ENCODE measurements around the gene PFKL. TPM values are rescaled to one million over a fixed set of nuclear protein-coding genes. Genes with fewer than 3 reads are reported as not detected.

PFKL gene
- total RNA-seq: 125 and 135 TPM in 2 replicates
- polyA plus RNA-seq: 54.8 and 59.8 TPM in 2 replicates
- polyA plus RNA-seq (2012): 91.4 and 105 TPM in 2 replicates
- 71.0 and 95.9 TPM in 2 replicates for polyA minus RNA-seq (ENCODE audit: low replicate concordance)

DNA sequence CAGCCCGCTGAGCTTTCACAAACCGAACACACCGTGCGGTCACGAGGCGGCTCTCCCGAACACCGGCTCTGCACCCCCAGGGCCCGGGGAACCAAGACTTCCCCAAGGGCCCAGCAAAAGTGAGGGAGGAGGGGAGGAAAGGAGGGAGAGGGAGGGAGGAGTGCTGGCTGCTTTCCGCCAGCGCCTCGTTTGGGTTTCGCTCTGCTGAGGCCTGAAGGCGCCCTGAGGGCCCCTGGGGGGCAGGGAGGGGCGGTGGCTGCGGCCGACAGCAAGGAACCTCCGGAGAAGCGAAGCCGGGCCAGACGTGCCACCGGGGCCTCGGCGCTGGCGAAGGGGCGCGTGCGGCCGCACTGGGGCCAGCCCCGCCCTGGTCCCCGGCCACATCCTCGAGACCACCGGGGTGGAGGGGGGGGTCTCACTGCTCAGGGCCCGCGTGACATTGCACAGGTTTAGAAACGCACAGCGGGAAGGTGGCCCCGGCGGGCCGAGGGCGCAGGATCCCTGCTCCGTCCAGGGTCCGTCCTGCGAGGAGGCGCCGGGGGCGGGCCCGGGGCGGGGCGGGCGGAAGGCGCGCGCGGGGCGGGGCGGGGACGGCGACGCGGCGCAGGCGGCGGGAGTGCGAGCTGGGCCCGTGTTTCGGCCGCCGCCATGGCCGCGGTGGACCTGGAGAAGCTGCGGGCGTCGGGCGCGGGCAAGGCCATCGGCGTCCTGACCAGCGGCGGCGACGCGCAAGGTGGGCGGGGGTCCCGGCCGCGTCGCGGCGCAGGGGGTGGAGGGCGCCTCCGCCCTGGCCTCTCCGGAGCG is at the start of gene PFKL:
Gene PFKL, plus strand, starts transcription at position 596 of the 804 bp plus-strand sequence. Its CDS starts 53 bp downstream, at position 649.
- Histone ChIP-seq H3K4me2 (ENCODE audit: extremely low read depth, insufficient read depth, low read length) (peak within 1 kb of the TSS; percentile 92), H3K4me1 (ENCODE audit: control insufficient read depth, extremely low read depth, insufficient read depth, low read length) (peaks cover 5% of the 10 kb centered on the region), H2AFZ (ENCODE audit: low read length) (peak within 1 kb of the TSS; percentile 53), H3K9ac (ENCODE audit: insufficient read depth, low read length) (peak within 1 kb of the TSS; percentile 73), H3K79me2 (ENCODE audit: control insufficient read depth, insufficient read depth, low read length) (peaks cover 21% of the 10 kb centered on the region), H3K36me3 (ENCODE audit: control insufficient read depth, insufficient read depth, low read length) (no peaks in the 10 kb centered on the region), H4K20me1 (ENCODE audit: control insufficient read depth, extremely low read depth, insufficient read depth, low read length) (no peaks in the 10 kb centered on the region), H3K27ac (ENCODE audit: insufficient read depth, low read length) (peak within 1 kb of the TSS; percentile 73), H3K4me3 (replicated peaks in 1 of 4; ENCODE audit: control extremely low read depth in 1 of 4, insufficient read depth in 1 of 4, low read depth in 3 of 4, low read length in 4 of 4) (peak within 1 kb of the TSS; percentile 57 to 75 (median 62)), H3K9me3 (ENCODE audit: control insufficient read depth, insufficient read depth, low read depth, low read length) (no peaks in the 10 kb centered on the region), H3K27me3 (ENCODE audit: control insufficient read depth, insufficient read depth, low read length) (no peaks in the 10 kb centered on the region)
- peak; percentile 36 to 54 for DNase-seq (ENCODE audit: low read depth in 2 of 2)
- no peak for TF ChIP-seq EZH2 (IDR thresholded peaks at IDR 0.05; ENCODE audit: low read length, missing control alignments)
- TF ChIP-seq, protein P1, sequence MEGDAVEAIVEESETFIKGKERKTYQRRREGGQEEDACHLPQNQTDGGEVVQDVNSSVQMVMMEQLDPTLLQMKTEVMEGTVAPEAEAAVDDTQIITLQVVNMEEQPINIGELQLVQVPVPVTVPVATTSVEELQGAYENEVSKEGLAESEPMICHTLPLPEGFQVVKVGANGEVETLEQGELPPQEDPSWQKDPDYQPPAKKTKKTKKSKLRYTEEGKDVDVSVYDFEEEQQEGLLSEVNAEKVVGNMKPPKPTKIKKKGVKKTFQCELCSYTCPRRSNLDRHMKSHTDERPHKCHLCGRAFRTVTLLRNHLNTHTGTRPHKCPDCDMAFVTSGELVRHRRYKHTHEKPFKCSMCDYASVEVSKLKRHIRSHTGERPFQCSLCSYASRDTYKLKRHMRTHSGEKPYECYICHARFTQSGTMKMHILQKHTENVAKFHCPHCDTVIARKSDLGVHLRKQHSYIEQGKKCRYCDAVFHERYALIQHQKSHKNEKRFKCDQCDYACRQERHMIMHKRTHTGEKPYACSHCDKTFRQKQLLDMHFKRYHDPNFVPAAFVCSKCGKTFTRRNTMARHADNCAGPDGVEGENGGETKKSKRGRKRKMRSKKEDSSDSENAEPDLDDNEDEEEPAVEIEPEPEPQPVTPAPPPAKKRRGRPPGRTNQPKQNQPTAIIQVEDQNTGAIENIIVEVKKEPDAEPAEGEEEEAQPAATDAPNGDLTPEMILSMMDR (conservative IDR thresholded peaks at IDR 0.05 in 1 of 2, IDR thresholded peaks at IDR 0.05 in 1 of 2; ENCODE audit: low read depth in 1 of 2, low read length in 2 of 2): no peak

DNA sequence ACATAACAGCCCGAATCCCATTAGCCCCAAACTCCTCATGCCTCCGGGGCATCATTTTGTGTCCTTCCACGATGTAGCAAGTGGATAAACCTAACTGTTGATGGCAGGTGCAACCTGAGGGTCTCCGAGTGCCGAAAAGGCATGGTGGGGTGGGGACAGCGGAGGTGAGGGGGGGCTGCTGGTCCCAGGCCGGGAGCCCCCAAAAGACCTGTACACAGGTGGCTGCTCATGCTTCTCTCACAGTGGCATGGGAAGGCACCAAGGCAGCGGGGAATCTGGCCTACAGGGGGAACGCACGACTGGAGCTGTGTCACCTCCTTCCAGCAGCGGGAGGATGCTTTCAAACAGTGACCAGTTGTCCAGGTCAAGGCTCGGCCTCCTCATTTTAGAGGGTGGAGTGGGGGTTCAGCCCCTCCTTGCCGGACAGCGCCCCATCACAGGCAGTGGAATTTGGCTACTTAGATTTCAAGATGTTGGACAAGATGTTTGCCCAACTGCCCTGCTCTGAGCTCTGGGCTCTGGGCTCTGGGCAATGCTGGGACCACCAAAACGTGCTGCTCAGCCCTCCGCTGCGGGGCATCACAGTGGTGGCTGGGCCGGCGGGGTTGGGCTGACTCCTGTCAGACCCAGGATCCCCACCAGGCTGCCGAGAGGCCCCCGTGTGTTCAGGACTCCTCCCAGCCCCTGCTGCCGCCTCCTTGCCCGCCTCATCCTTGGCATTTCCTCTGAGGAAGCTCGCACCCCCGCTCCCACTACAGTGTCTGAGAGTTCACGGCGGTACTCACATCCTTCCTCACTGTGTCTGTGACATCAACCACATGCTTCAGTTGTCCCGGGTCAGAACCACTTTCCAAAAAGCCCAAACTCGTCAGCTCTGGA is 45.8 kb upstream of the PFKL start:
- no peaks in the 10 kb centered on the region for H4K20me1 ChIP-seq (ENCODE audit: control insufficient read depth, extremely low read depth, insufficient read depth, low read length)
- TF ChIP-seq, protein P1 (conservative IDR thresholded peaks at IDR 0.05 in 1 of 2, IDR thresholded peaks at IDR 0.05 in 1 of 2; ENCODE audit: low read depth in 1 of 2, low read length in 2 of 2): no peak
- no peak for TF ChIP-seq EZH2 (IDR thresholded peaks at IDR 0.05; ENCODE audit: low read length, missing control alignments)
- DNase-seq (ENCODE audit: low read depth in 2 of 2): no peak
- H3K4me1 ChIP-seq (ENCODE audit: control insufficient read depth, extremely low read depth, insufficient read depth, low read length): no peaks in the 10 kb centered on the region
- H3K4me3 ChIP-seq (replicated peaks in 1 of 4; ENCODE audit: control extremely low read depth in 1 of 4, insufficient read depth in 1 of 4, low read depth in 3 of 4, low read length in 4 of 4): no peak overlapping the region
- no peak overlapping the region for H3K4me2 ChIP-seq (ENCODE audit: extremely low read depth, insufficient read depth, low read length)
- no peak overlapping the region for H3K9ac ChIP-seq (ENCODE audit: insufficient read depth, low read length)
- peaks cover 2% of the 10 kb centered on the region for H3K27me3 ChIP-seq (ENCODE audit: control insufficient read depth, insufficient read depth, low read length)
- no peaks in the 10 kb centered on the region for H3K9me3 ChIP-seq (ENCODE audit: control insufficient read depth, insufficient read depth, low read depth, low read length)
- H3K27ac ChIP-seq (ENCODE audit: insufficient read depth, low read length): no peak overlapping the region
- H3K36me3 ChIP-seq (ENCODE audit: control insufficient read depth, insufficient read depth, low read length): no peaks in the 10 kb centered on the region
- no peak overlapping the region for H2AFZ ChIP-seq (ENCODE audit: low read length)
- no peaks in the 10 kb centered on the region for H3K79me2 ChIP-seq (ENCODE audit: control insufficient read depth, insufficient read depth, low read length)

DNA sequence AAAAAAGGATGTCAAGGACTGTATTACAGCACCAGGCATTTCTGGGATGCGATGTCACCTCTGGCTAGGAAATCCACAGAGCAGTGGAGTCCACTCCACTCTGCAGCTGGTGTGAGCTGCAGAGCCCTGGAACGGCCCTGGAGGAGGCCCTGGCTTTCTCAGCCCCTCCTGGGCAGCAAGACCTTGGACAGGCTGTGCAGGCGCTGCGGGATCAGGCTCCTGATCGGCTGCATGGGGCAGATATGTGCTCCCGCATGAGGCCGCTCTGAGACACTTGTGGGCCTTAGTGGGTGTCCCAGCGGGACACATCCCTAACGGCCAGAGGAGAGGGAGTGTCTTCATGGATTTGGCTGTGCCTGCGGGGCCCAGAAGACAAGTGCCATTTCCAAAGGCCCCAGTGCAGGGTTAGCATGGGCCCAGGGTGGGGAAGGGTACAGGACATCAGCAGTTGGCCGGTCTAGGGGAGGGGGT is 44.3 kb upstream of the PFKL start:
- Histone ChIP-seq H3K36me3 (ENCODE audit: control insufficient read depth, insufficient read depth, low read length) (no peaks in the 10 kb centered on the region), H3K9ac (ENCODE audit: insufficient read depth, low read length) (no peak overlapping the region), H2AFZ (ENCODE audit: low read length) (no peak overlapping the region), H3K27me3 (ENCODE audit: control insufficient read depth, insufficient read depth, low read length) (peaks cover 4% of the 10 kb centered on the region), H3K9me3 (ENCODE audit: control insufficient read depth, insufficient read depth, low read depth, low read length) (no peaks in the 10 kb centered on the region), H4K20me1 (ENCODE audit: control insufficient read depth, extremely low read depth, insufficient read depth, low read length) (no peaks in the 10 kb centered on the region), H3K4me2 (ENCODE audit: extremely low read depth, insufficient read depth, low read length) (no peak overlapping the region), H3K4me1 (ENCODE audit: control insufficient read depth, extremely low read depth, insufficient read depth, low read length) (no peaks in the 10 kb centered on the region), H3K4me3 (replicated peaks in 1 of 4; ENCODE audit: control extremely low read depth in 1 of 4, insufficient read depth in 1 of 4, low read depth in 3 of 4, low read length in 4 of 4) (no peak overlapping the region), H3K79me2 (ENCODE audit: control insufficient read depth, insufficient read depth, low read length) (no peaks in the 10 kb centered on the region), H3K27ac (ENCODE audit: insufficient read depth, low read length) (no peak overlapping the region)
- DNase-seq (ENCODE audit: low read depth in 2 of 2): peak; percentile 8 to 12
- TF ChIP-seq, protein P1 (conservative IDR thresholded peaks at IDR 0.05 in 1 of 2, IDR thresholded peaks at IDR 0.05 in 1 of 2; ENCODE audit: low read depth in 1 of 2, low read length in 2 of 2): no peak
- TF ChIP-seq EZH2 (IDR thresholded peaks at IDR 0.05; ENCODE audit: low read length, missing control alignments): no peak
